HCT116 (cell line): Measurements from ENCODE around the gene STK40. TPM values are rescaled to one million over a fixed set of nuclear protein-coding genes. Genes with fewer than 3 reads are reported as not detected.

Experiments used
- ATAC-seq: fragments of 200-7000 bp; cut with Tn5 transposase; 2 replicates; pipeline ENCODE4 v1.9.1; 2020; ENCODE audit warnings: mild to moderate bottlenecking, moderate library complexity
- BruUV-seq: library from RNA; stranded (reverse); fragments of 400-500 nt; replicated peaks from 2 replicates; lab custom pipeline; 2021; lab: Mats Ljungman, UMichigan
- CTCF ChIA-PET: fragments of 300-600 bp; sonication (Branson Sonifier 250); formaldehyde crosslinking; loops from one replicate; lab custom pipeline; 2021; ENCODE audit warnings: antibody characterized with exemption; lab: Charles Lee
- POLR2A ChIA-PET: fragments of 300-600, 350-600 bp; sonication (Branson Sonifier 250); formaldehyde crosslinking; loops from one replicate; lab custom pipeline; 2021; ENCODE audit warnings: antibody characterized with exemption; lab: Charles Lee
- RAD21 ChIA-PET, 2 experiments: fragments of 300-600 bp; sonication (Branson Sonifier 250); formaldehyde crosslinking; loops; one replicate each; lab custom pipeline; 2023; ENCODE audit warnings: low total read pairs in 2 of 2; ENCODE audit not compliant: uncharacterized antibody in 2 of 2, unreplicated experiment in 2 of 2, low non-redundant PET in 1 of 2; lab: Charles Lee
- DNase-seq: peaks from one replicate; pipeline ENCODE4 v3.0.0-alpha.2; 2010; ENCODE audit warnings: low read depth, low spot score
- H2AFZ ChIP-seq: fragments of 200-600 bp; shearing (Covaris generic), sonication (generic); 2 replicates; pipeline ENCODE4 v1.6.1; 2017; ENCODE audit warnings: low read depth, mixed run types, mixed read lengths, antibody characterized with exemption, low read length; ENCODE audit not compliant: poor library complexity, severe bottlenecking
- H3K27ac ChIP-seq: 2 replicates; pipeline ENCODE4 v1.5.1; 2012; ENCODE audit warnings: low read depth, low read length
- H3K27me3 ChIP-seq: fragments of 200-600 bp; sonication (generic); 2 replicates; pipeline ENCODE4 v1.6.1; 2016; ENCODE audit warnings: mixed run types, low read length, mixed read lengths; ENCODE audit not compliant: insufficient read depth
- H3K36me3 ChIP-seq, 2 experiments: fragments of 200-500 bp in 1 of 2; fragments of 200-600 bp in 1 of 2; sonication (Bioruptor generic) in 1 of 2; sonication (generic) in 1 of 2; 2 replicates each; pipeline versions ENCODE4 v1.5.1 to v1.6.1; 2014 to 2016; ENCODE audit warnings: low read length in 2 of 2, inconsistent platforms in 1 of 2, mixed read lengths in 1 of 2, mixed run types in 1 of 2; ENCODE audit not compliant: insufficient read depth in 2 of 2, control insufficient read depth in 1 of 2
- H3K4me1 ChIP-seq, 2 experiments: fragments of 200-600 bp in 1 of 2; sonication (generic) in 1 of 2; 2 replicates each; pipeline versions ENCODE4 v1.5.1 to v1.6.1; 2012 to 2017; ENCODE audit warnings: low read length in 2 of 2, inconsistent platforms in 1 of 2, mild to moderate bottlenecking in 1 of 2, mixed read lengths in 1 of 2, mixed run types in 1 of 2, moderate library complexity in 1 of 2; ENCODE audit not compliant: insufficient read depth in 2 of 2, control insufficient read depth in 1 of 2
- H3K4me2 ChIP-seq: fragments of 200-600 bp; sonication (generic); 2 replicates; pipeline ENCODE4 v1.6.1; 2017; ENCODE audit warnings: mixed run types, low read length, mixed read lengths
- H3K4me3 ChIP-seq, 2 experiments: fragments of 200-600 bp in 1 of 2; sonication (generic) in 1 of 2; replicated peaks in 1 of 2; 2 replicates each; pipeline ENCODE4 v1.5.1; 2011 to 2016; ENCODE audit warnings: low read length in 2 of 2, control low read depth in 1 of 2, low read depth in 1 of 2, mild to moderate bottlenecking in 1 of 2, mixed read lengths in 1 of 2, mixed run types in 1 of 2
- H3K79me2 ChIP-seq: fragments of 200-600 bp; sonication (generic); 2 replicates; pipeline ENCODE4 v1.6.1; 2017; ENCODE audit warnings: mild to moderate bottlenecking, mixed run types, low read length, moderate library complexity, mixed read lengths; ENCODE audit not compliant: insufficient read depth
- H3K9ac ChIP-seq: fragments of 200-600 bp; sonication (generic); 2 replicates; pipeline ENCODE4 v1.6.1; 2016; ENCODE audit warnings: low read length, mixed read lengths
- H3K9me2 ChIP-seq: fragments of 200-600 bp; sonication (generic), shearing (Covaris generic); 2 replicates; pipeline ENCODE4 v1.6.1; 2017; ENCODE audit warnings: mixed run types, mild to moderate bottlenecking, moderate library complexity; ENCODE audit not compliant: insufficient read depth
- H3K9me3 ChIP-seq, 2 experiments: fragments of 200-500 bp in 1 of 2; fragments of 200-600 bp in 1 of 2; sonication (Bioruptor generic) in 1 of 2; sonication (generic) in 1 of 2; 2 replicates each; pipeline ENCODE4 v1.6.1; 2014 to 2017; ENCODE audit warnings: low read length in 2 of 2, mixed read lengths in 2 of 2, inconsistent platforms in 1 of 2, low read depth in 1 of 2, mild to moderate bottlenecking in 1 of 2, mixed run types in 1 of 2, moderate library complexity in 1 of 2; ENCODE audit not compliant: control insufficient read depth in 1 of 2, insufficient read depth in 1 of 2
- H4K20me1 ChIP-seq: fragments of 200-600 bp; sonication (generic), shearing (Covaris generic); 2 replicates; pipeline ENCODE4 v1.6.1; 2017; ENCODE audit warnings: mixed run types, mild to moderate bottlenecking, moderate library complexity; ENCODE audit not compliant: insufficient read depth
- CBX3 ChIP-seq: IDR thresholded peaks from 2 replicates; pipeline ENCODE4 v1.6.1; 2012; ENCODE audit warnings: low read depth
- CEBPB ChIP-seq: IDR thresholded peaks from 2 replicates; pipeline ENCODE4 v1.6.1; 2012; ENCODE audit warnings: low read depth
- CTCF ChIP-seq, 3 experiments: fragments of 200-600 bp in 1 of 3; sonication (generic) in 1 of 3; IDR thresholded peaks in 2 of 3; conservative IDR thresholded peaks in 1 of 3; 2 replicates each; pipeline ENCODE4 v1.5.1; 2012 to 2017; ENCODE audit warnings: low read depth in 2 of 3, low read length in 2 of 3, antibody characterized with exemption in 1 of 3, borderline replicate concordance in 1 of 3, control low read depth in 1 of 3, mild to moderate bottlenecking in 1 of 3, mixed read lengths in 1 of 3, mixed run types in 1 of 3, moderate library complexity in 1 of 3; ENCODE audit not compliant: insufficient read depth in 1 of 3
- EGR1 ChIP-seq: IDR thresholded peaks from 2 replicates; pipeline ENCODE4 v1.6.1; 2012; ENCODE audit warnings: low read depth
- ELF1 ChIP-seq: IDR thresholded peaks from 2 replicates; pipeline ENCODE4 v1.6.1; 2012; ENCODE audit warnings: low read depth, borderline replicate concordance
- EZH2 ChIP-seq: fragments of 200-600 bp; sonication (generic); IDR thresholded peaks from 2 replicates; pipeline ENCODE4 v1.6.1; 2017; ENCODE audit warnings: antibody characterized with exemption, mixed run types
- EZH2phosphoT487 ChIP-seq: fragments of 200-600 bp; IDR thresholded peaks from 2 replicates; pipeline ENCODE4 v1.6.1; 2018; ENCODE audit warnings: antibody characterized with exemption, borderline replicate concordance
- FOSL1 ChIP-seq: IDR thresholded peaks from 2 replicates; pipeline ENCODE4 v1.6.1; 2012; ENCODE audit warnings: low read depth
- JUND ChIP-seq: IDR thresholded peaks from 2 replicates; pipeline ENCODE4 v1.6.1; 2012
- MAX ChIP-seq: IDR thresholded peaks from 2 replicates; pipeline ENCODE4 v1.6.1; 2012
- POLR2A ChIP-seq: IDR thresholded peaks from 2 replicates; pipeline ENCODE4 v1.7.0; 2011; ENCODE audit warnings: borderline replicate concordance; ENCODE audit not compliant: insufficient read depth, insufficient read length; ENCODE audit errors: extremely low read depth
- POLR2AphosphoS5 ChIP-seq: IDR thresholded peaks from 2 replicates; pipeline ENCODE4 v1.6.1; 2011; ENCODE audit warnings: mild to moderate bottlenecking, low read depth, low read length, moderate library complexity
- RAD21 ChIP-seq: IDR thresholded peaks from 2 replicates; pipeline ENCODE4 v1.6.1; 2012; ENCODE audit warnings: low read depth, mild to moderate bottlenecking
- SIN3A ChIP-seq: IDR thresholded peaks from 2 replicates; pipeline ENCODE4 v1.6.1; 2012; ENCODE audit warnings: low read depth
- SRF ChIP-seq: IDR thresholded peaks from 2 replicates; pipeline ENCODE4 v1.6.1; 2012; ENCODE audit warnings: low read depth
- TCF7L2 ChIP-seq: IDR thresholded peaks from 2 replicates; pipeline ENCODE4 v1.7.0; 2011; ENCODE audit warnings: borderline replicate concordance, inconsistent platforms; ENCODE audit not compliant: insufficient read depth, insufficient read length; ENCODE audit errors: extremely low read depth
- YY1 ChIP-seq: IDR thresholded peaks from 2 replicates; pipeline ENCODE4 v1.6.1; 2011; ENCODE audit warnings: low read length, low read depth, moderate library complexity, mild to moderate bottlenecking; ENCODE audit not compliant: insufficient replicate concordance; ENCODE audit errors: extremely low read depth
- intact Hi-C: fragments of 100-400 bp; cut with micrococcal nuclease; formaldehyde crosslinking; loops from 2 replicates; pipeline ENCODE4 v1.10.0; 2022
- total RNA-seq: library from RNA; stranded (reverse); gene quantifications from one replicate; pipeline ENCODE4 v1.2.1, GENCODE V29; 2021; ENCODE audit not compliant: unreplicated experiment
- TF ChIP-seq, protein P1 (sequence below): IDR thresholded peaks from 2 replicates; pipeline ENCODE4 v1.6.1; 2012; ENCODE audit warnings: low read depth
- TF ChIP-seq, protein P2 (sequence below): IDR thresholded peaks from 2 replicates; pipeline ENCODE4 v1.6.1; 2012

The STK40 gene
- total RNA-seq, 1 experiment from 2014 or later = 33.9 TPM

DNA sequence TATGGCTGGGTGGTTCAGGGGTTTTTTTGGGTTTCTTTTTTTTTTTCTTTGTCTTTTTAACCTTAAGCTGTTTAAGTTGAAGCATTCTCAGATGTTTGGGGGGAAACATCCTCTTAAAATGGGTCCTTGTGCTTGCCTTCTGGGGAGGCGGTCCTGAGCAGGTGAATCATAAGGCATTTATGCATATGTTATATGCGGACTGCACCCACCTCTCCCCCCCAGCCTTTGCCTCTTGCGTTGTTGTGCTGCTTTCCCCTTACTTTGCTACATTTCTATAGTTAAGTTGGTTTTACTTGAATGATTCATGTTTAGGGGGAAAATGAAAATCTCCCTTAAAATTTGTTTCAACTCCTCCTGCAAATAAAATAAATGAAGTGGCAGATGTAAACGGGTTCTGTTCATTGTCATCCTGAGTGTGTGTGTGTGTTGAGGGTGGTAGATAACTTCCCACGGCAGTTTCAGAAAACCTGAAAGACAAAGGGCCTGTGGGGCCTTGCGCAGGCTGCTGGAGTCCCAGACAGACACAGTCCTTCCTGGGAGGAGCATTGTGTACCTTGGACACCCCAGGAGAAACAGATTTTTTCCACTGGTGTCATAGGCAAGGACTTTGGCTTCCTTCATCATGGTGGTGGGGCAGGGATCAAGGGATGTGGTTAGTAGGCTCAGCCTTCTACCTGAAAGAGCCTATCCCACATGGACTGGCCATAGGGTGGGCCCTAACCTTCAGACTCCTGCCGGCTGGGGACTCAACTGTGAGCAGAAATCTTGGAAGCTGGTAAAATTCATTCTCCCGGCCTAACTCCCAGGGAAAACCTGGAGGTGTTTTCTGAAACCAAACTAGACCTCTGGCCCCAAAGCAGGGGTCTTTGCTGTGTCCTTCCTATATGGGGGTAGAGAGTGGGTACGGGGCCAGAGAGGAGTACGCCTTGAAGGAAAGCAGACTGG, 80.5 kb downstream of the STK40 start:
- CTCF ChIA-PET = no interaction called here
- H3K36me3 ChIP-seq = peaks cover 39 to 40% of the 10 kb centered on the region in 2 experiments
- H3K4me3 ChIP-seq = no peak overlapping the region

More for the DNA sequence above, 80.5 kb downstream of the STK40 start:
- no peak overlapping the region for H2AFZ ChIP-seq
- TF ChIP-seq, protein P1, sequence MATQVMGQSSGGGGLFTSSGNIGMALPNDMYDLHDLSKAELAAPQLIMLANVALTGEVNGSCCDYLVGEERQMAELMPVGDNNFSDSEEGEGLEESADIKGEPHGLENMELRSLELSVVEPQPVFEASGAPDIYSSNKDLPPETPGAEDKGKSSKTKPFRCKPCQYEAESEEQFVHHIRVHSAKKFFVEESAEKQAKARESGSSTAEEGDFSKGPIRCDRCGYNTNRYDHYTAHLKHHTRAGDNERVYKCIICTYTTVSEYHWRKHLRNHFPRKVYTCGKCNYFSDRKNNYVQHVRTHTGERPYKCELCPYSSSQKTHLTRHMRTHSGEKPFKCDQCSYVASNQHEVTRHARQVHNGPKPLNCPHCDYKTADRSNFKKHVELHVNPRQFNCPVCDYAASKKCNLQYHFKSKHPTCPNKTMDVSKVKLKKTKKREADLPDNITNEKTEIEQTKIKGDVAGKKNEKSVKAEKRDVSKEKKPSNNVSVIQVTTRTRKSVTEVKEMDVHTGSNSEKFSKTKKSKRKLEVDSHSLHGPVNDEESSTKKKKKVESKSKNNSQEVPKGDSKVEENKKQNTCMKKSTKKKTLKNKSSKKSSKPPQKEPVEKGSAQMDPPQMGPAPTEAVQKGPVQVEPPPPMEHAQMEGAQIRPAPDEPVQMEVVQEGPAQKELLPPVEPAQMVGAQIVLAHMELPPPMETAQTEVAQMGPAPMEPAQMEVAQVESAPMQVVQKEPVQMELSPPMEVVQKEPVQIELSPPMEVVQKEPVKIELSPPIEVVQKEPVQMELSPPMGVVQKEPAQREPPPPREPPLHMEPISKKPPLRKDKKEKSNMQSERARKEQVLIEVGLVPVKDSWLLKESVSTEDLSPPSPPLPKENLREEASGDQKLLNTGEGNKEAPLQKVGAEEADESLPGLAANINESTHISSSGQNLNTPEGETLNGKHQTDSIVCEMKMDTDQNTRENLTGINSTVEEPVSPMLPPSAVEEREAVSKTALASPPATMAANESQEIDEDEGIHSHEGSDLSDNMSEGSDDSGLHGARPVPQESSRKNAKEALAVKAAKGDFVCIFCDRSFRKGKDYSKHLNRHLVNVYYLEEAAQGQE = no peak
- TF ChIP-seq EZH2 (no peak), EGR1 (no peak), CTCF (IDR thresholded peaks at IDR 0.05 in 2 of 3, conservative IDR thresholded peaks at IDR 0.05 in 1 of 3; ENCODE audit: borderline replicate concordance in 1 of 3, insufficient read depth in 1 of 3, low read depth in 2 of 3, low read length in 2 of 3) (no peak), TCF7L2 (no peak), ELF1 (no peak), CBX3 (no peak), EZH2phosphoT487 (no peak), RAD21 (no peak), JUND (no peak), SRF (no peak), SIN3A (no peak), FOSL1 (no peak), MAX (no peak), YY1 (no peak), POLR2AphosphoS5 (no peak), POLR2A (no peak), CEBPB (no peak)
- TF ChIP-seq, protein P2, sequence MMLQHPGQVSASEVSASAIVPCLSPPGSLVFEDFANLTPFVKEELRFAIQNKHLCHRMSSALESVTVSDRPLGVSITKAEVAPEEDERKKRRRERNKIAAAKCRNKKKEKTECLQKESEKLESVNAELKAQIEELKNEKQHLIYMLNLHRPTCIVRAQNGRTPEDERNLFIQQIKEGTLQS = no peak
- TF ChIP-seq, all 23 proteins: peak for 0
- Histone ChIP-seq H3K9me3 (no peaks in the 10 kb centered on the region), H3K27me3 (no peaks in the 10 kb centered on the region), H3K4me1 (peaks cover 8 to 28% of the 10 kb centered on the region in 2 experiments; a peak in 3 of 4 replicates), H3K9ac (peak overlapping the region; percentile 63; the same call in 1 of the 2 replicates), H4K20me1 (no peaks in the 10 kb centered on the region), H3K27ac (peak overlapping the region; percentile 81), H3K9me2 (no peaks in the 10 kb centered on the region), H3K4me2 (peak overlapping the region; percentile 82), H3K79me2 (peaks cover 22% of the 10 kb centered on the region; the same call in 1 of the 2 replicates)
- RAD21 ChIA-PET = no interaction called here
- intact Hi-C loops = no loop called here
- DNase-seq (no peak), ATAC-seq (no peak)
- BruUV-seq = no TSS peak
- POLR2A ChIA-PET = interaction anchor here (0.6 to 2.0 kb wide), 2 partner anchors 21 to 81 kb away, joined by 3 to 12 read pairs; no protein-coding TSS in a partner anchor
